ENCODE data around the gene MYCBPAP.
A peak's percentile ranks its signal among the peaks of the same experiment; 100 is the strongest.

Gene MYCBPAP

DNA sequence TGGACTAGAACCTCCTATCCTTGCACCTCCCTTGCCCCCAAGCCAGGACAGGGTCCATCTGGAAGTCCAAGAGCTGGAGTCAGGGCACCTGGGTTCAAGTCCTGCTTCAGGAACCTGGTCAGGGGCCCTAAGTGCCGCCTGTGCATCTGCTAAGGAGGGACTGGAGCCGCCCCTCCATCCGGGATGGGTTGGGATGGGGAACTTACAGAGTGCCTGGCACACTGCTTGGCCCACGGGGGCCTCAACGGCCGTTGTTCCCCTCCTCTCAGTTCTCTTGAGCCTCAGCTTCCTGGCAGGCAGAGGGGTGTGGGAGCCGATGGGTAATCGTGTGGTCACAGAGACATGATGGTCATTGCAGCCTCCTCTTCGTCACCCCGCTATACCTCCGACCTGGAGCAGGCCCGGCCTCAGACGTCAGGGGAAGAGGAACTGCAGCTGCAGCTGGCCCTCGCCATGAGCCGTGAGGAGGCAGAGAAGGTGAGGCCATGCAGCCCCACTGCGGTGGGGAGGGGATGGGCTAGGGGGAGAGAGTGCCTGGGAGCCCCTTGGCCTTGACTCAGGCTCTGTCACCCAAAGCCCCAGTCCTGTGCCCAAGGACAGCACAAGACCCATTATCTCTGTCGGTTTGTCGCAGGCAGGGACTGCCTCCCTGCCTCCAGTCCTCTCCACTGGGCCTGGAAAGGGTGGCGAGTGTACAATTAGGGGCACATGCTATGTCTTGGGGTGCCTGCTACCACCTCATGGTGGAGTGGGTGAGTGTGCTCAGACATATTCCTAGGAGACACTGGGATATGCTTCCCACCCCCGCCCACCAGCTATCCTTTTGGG, 29.7 kb downstream of the MYCBPAP start:
- DNase-seq (ENCODE audit: low read depth, low spot score) = no peak

DNA sequence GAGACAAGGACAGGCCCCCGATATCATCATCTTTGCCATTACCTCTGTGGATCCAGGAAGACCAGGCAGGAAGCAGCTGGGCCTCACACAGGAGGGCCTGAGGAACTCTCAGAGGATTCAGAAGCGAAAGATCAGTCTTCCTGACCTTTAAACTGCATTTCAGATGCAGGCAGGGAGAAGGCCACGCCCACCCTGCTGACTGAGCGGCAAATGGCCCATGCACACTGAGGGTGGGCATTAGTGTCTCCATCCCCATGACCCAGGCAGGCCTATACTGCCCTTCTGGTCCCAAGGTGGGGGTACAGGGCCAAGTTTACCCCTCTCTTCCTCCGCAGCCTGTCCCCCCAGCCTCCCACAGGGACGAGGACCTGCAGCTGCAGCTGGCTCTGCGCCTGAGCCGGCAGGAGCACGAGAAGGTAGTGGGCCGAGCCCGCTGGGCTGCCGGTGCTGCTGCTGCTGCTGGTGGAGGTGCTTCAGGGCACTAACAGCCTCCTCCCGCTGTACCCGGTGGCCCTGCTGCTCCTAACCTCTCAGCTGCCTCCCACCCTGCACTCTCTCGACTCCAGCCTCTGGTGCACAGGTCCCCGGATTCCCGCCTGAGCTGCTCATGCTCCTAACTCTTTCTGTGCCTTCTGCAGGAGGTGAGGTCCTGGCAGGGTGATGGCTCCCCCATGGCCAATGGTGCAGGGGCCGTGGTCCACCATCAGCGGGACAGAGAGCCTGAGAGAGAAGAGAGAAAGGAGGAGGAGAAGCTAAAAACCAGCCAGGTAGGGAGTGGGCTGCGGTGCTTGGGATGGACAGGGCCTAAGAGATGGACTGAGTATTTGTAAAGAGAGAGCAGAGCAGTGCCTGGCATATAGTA, 30.5 kb downstream of the MYCBPAP start:
- DNase-seq (ENCODE audit: low read depth, low spot score) = no peak

DNA sequence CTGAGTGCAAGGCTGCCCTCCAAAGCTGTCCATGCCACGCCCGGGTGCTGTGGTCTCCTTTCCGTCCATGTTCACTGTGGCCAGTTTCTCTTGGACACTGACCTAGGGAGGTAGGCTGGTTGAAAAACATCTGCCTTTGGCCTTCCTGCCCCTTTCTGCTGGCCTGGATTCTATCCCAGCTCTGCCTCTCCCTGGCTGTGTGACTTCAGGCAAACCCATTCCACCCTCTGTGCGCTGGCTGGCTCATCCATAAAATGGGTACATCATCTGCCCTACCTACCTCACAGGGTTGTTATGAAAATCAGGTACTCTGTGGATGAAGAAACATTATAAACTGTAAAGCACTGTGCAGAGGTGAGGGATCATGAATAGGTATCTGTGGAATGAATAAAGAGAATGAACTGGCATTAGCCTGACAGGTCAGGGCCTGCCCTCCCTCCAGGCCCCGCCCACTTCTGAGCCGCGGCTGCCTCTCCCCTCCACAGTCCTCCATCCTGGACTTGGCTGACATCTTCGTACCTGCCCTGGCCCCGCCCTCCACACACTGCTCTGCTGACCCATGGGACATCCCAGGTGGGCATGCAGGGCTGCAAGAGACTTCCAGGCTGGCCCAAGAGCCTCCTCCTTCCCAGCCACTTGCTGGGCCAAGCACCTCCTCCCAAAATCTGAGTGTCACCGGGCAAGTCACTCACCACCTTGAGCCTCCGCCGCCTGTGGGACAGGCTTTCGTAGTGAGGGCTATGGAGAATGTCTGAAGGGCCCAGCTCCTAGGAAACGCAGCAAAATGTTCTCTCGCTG, 31.7 kb downstream of the MYCBPAP start:
- DNase-seq (ENCODE audit: low read depth, low spot score) = no peak

DNA sequence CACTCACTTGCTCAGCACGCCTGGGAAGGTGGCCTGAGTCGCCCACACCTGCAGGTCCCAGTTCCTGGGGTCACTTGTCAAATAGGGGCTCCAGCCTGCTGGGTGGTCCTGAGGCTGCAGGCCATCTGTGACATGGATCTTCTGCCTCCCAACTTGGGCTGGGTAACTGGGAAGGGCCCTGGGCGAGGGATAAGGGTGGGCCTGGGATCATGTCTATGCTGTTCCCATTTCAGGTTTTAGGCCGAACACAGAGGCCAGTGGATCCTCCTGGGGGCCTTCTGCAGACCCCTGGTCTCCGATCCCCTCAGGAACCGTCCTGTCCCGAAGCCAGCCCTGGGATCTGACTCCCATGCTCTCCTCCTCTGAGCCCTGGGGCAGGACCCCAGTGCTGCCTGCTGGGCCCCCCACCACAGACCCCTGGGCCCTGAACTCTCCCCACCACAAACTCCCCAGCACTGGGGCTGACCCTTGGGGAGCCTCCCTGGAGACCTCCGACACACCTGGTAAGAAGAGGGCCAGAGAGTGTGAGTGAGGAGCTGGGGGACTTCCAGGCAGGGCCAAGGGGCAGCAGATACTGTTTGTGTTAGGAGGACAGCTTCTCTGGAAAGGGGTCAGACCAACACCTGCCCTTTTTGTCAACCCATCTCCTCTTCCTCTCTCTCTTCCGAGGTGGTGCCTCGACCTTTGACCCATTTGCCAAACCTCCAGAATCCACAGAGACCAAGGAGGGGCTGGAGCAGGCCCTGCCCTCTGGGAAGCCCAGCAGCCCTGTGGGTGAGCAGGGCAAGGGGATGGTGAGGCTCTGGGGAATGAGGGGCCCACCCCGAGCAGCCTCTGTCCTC, 32.5 kb downstream of the MYCBPAP start:
- DNase-seq (ENCODE audit: low read depth, low spot score) = no peak

DNA sequence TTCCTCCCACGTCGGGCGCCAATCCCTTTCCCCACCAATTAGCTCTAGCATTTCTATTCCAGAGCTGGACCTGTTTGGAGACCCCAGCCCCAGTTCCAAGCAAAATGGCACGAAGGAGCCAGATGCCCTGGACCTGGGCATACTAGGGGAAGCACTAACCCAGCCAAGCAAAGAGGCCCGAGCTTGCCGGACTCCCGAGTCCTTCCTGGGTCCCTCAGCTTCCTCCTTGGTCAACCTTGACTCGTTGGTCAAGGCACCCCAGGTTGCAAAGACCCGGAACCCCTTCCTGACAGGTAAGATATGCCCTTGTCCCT, 33.1 kb downstream of the MYCBPAP start:
- no peak for DNase-seq (ENCODE audit: low read depth, low spot score)

DNA sequence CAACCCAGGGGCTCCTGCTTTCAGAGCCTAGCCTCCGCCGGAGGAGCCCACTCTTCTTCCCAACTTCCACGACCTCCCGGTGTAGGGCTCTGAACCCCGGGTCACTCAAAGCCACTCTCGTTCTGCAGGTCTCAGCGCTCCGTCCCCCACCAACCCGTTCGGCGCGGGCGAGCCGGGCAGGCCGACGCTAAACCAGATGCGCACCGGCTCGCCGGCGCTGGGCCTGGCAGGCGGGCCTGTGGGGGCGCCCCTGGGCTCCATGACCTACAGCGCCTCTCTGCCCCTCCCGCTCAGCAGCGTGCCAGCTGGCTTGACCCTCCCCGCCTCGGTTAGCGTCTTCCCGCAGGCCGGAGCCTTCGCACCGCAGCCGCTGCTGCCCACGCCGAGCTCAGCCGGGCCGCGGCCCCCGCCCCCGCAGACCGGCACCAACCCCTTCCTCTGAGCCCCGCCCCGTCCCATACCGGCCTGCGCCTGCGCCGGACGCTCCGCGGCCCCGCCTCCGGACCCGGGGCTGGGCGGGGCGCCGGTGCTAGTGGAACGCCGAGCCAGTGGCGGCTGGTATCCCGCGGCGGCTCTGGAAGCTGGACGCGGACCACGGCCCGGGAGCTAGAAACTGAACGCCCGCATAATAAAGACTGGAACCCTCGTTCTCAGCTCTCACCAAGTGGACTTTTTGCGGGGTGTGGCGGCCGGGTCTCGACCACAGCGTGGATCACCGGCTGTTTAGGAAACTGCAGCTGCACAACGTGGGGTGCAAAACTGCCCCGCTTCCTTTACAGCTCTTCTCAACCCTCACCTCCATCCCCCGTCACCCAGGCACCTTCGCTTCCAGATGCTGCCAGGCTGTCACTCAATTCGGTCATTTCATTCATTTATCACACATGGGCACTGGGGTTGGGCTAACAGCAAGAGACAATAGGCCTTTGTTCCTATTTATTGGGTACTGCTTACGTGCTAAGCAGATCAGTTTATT, 33.8 kb downstream of the MYCBPAP start:
- DNase-seq (ENCODE audit: low read depth, low spot score) = peak; percentile 61

DNA sequence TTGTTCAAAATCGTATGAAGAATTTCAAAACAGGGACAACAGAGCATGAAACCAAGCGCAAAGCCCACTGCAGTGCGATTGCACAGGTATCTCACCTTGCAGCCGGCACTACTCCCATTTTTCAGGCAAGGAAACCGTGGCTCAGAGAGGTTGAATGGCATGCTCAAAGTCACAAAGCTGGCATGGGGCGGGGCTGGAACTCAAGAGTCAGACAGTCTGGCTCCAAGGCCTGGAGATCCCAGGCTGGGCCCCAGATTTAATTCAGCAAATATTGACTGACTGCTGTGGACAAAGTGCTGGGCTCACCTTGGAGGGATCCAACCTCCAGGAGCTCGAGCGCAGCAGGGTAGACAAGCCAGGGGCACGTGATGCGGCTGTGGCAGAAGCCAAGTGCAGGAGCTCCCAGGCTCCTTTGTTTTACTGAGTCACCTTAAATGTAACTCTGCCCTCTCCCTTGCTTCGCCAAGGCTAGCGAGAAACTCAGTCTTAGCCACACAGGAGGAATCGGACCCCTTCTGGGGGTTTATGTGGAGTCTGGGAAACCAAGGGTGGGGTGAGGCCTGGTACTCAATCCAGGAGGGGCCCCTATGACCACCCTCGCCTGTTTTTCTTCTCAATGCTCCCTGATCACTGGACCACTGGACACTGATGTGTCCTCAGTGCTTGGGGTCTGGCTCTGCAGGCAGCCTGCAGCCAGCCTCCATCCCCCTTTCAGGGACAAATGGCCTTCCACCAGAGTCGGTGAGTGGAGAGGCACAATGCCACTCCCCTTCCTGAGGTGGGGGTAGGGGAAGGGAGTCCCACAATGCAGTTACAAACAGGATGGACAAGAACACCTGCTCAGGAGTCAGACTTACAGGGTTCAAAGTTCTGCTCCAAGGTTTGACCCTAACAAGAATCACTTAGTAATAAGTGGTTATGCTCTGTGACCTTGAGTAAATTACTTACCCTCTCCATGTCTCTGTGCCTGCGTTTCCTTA, 34.8 kb downstream of the MYCBPAP start:
- DNase-seq (ENCODE audit: low read depth, low spot score) = no peak

DNA sequence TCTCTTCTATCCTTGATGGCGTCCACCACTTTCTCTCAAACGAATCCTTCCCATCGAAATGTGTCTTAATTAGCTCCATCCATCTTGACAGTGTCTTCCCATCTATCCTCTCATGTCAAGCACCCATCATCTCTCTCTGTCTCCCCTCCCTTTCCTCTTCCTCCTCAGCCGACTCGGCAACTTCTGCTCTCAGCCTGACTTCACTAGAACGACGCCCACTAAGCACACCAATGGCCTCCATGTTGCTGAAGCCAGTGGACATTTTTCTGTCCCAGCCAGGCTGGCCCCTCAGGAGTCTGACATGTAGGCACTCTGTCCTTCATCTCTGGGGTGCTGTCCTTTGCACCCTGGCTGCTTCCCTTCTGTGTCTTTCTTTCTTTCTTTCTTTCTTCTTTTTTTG, 36.3 kb downstream of the MYCBPAP start:
- DNase-seq (ENCODE audit: low read depth, low spot score) = no peak

DNA sequence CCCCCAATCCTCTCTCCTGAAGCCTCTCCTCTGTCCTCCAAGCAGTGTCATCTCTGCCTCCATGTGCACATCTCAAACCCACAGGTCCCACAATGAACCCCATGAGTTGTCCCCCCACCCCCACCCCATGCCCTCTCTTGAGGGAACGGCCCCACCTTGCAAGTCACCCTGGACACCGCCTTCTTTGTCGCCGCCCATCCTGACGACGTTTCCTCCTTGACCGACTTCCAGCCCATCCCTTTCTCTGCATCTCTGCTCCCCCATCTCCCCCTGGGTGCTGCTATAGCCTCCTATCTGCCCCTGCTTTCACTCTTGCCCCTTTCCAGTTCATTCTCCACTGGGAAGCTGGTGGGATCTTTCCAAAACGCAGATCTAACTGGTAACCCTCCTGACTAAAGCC, 37.1 kb downstream of the MYCBPAP start:
- DNase-seq (ENCODE audit: low read depth, low spot score) = no peak

DNA sequence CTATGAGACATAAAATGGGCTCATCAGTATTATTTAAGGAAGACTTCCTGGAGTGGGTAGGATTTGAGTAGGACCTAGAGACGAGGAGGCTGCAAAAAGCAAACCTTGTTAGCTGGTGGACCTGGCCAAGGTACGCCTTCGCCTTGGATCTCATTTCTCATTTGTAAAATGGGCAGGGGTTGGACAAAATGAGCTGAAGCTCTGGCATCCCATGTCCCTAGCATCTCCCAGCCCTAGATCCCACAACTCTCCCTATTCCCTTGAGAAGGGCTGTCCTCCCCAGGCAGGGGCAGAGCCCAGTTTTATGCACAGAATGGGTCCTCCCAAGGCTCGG, 38.4 kb downstream of the MYCBPAP start:
- no peak for DNase-seq (ENCODE audit: low read depth, low spot score)

DNA sequence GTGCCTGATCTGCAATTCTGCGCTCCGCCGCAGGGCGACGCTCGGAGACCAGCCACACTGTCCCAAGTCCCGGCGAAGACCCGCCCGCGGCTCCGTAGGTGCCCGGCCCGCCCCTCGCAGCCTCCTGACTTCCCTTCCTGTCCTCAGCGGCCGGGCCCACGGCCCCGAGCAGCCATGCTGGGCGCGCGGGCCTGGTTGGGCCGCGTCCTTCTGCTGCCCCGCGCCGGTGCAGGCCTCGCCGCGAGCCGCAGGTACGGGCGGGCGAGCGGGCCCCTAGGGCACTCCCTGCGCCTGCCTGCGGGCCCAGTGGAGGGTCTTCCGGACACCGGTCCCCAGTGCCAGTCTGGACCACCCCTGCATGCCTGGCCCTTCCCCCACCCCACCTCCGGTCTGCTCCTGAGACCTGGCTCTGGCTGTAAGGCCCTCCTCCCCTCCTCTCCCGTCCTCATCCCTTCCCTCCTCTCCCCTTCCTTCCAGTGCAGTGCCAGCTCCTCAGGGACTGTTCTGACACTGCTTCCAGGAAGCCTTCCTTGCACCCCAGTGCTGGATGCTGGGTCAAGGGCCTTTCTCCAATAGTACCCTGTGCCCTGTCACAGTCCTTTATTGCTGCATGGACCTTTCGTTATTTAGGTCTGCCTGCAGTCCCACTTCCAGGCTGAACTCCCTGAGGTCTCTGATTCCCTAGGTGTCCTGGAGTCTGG, 38.9 kb downstream of the MYCBPAP start, which contains the start of gene SPATA20:
Gene SPATA20 (plus strand): TSS at position 140 of the 701 bp plus-strand sequence. CDS start 35 bp downstream, at position 175.
- peak; percentile 70 for DNase-seq (ENCODE audit: low read depth, low spot score)

DNA sequence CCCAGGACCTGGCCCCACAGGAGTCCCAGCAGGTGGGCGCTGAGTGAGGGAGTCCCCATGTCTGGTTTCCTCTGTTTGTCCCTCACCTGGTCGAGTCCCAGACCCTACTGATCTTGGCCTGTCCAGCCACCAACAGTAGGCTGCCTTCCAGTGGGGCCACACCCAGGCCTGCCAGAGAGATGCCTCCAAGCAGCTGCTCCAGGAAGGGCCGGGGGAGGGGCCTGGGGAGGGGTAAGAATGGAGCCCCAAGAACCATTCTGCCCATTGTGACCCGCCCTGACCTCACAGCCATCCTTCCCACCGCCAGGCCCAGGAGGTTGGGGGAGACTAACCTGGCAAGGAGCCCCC, 39.5 kb downstream of the MYCBPAP start:
- no peak for DNase-seq (ENCODE audit: low read depth, low spot score)

DNA sequence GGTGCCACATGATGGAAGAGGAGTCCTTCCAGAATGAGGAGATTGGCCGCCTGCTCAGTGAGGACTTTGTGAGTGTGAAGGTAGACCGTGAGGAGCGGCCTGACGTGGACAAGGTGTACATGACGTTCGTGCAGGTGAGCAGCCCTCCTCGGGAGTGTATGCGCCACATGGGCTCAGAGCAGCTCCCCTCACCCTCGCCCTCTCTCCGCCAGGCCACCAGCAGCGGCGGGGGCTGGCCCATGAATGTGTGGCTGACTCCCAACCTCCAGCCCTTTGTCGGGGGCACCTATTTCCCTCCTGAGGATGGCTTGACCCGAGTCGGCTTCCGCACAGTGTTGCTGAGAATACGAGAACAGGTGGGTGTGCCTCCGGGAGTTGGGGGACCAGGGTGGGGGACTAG, 40.6 kb downstream of the MYCBPAP start:
- DNase-seq (ENCODE audit: low read depth, low spot score) = no peak

DNA sequence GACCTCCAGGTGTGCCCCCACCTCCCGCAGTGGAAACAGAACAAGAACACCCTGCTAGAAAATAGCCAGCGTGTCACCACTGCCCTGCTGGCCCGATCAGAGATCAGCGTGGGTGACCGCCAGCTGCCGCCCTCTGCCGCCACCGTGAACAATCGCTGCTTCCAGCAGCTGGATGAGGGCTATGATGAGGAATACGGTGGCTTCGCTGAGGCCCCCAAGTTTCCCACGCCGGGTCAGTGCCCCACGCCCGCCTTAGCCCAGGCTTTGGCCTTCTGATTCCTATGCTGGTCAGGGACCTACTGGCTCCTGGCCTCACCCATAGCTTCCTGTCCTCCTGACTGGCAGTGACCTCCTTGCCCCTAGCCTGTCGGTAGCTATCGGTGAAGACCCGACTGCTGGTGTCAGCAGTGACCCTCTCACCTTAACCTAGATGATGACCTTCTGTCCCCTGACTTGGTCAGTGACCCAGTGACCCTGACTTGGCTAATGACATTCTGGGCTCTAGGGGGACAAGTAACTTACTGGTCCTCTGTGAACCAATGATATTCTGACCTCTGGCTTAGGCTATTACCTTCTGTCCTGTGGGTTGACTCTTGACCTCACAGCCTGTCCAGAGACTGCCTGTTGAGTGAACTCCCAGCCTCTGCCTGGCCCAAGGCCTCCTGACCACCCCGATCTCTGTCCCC, 41.2 kb downstream of the MYCBPAP start:
- DNase-seq (ENCODE audit: low read depth, low spot score) = no peak

DNA sequence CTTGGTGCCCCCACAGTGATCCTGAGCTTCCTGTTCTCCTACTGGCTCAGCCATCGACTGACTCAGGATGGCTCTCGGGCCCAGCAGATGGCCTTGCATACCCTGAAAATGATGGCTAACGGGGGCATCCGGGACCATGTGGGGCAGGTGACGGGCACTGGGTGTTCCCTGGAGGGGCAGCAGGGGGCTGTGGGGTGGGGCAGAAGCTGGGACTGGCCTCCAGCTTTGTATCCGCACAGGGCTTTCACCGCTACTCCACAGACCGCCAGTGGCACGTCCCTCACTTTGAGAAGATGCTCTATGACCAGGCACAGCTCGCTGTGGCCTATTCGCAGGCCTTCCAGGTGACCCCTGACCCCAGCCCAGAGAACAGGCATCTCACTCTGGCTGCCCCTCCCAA, 41.7 kb downstream of the MYCBPAP start:
- no peak for DNase-seq (ENCODE audit: low read depth, low spot score)

DNA sequence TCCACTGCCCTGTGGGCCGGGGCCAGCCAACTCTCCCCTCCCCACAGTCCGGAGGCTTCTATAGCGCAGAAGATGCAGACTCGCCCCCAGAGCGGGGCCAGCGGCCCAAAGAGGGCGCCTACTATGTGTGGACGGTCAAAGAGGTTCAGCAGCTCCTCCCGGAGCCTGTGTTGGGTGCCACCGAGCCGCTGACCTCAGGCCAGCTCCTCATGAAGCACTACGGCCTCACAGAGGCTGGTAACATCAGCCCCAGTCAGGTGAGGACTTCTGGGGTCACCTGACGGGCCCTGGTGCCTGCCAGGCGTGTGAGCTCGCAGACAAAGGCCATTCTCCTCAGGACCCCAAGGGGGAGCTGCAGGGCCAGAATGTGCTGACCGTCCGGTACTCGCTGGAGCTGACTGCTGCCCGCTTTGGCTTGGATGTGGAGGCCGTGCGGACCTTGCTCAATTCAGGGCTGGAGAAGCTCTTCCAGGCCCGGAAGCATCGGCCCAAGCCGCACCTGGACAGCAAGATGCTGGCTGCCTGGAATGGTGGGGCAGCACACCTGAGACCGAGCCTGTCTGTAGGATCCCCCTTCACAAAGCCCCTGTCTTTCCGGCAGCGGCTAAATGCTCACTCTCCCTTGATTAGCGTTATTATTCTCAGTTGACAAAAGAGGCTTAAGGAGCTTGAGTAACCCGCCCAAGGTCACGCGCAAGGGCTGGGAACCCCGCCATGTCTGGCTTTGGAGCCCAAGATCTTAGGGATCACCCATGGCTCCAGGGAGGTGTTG, 42.6 kb downstream of the MYCBPAP start:
- DNase-seq (ENCODE audit: low read depth, low spot score) = no peak

DNA sequence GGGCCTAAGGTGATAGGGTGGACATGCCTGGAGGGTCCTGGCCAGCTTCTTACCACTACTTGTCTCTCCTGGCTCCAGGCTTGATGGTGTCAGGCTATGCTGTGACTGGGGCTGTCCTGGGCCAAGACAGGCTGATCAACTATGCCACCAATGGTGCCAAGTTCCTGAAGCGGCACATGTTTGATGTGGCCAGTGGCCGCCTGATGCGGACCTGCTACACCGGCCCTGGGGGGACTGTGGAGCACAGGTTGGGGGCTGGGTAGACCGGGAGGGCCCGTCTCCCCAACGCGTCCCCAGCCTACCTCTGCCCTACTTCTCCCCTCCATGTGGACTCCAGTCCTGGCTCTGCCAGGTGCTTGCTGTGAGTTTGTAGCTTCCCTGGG, 43.2 kb downstream of the MYCBPAP start:
- DNase-seq (ENCODE audit: low read depth, low spot score) = no peak
